Fibroblast of the aortic adventitia (primary cell): ENCODE results near the gene NPC1L1. TPM values are rescaled to one million over a fixed set of nuclear protein-coding genes. Genes with fewer than 3 reads are reported as not detected.
A peak's percentile ranks its signal among the peaks of the same experiment; 100 is the strongest.

ENCODE experiments used
- DNase-seq: peaks from one replicate; pipeline ENCODE4 v3.0.0-alpha.2; 2010; ENCODE audit warnings: low read depth
- H3K4me3 ChIP-seq: 2 replicates; pipeline ENCODE4 v1.5.1; 2011; ENCODE audit warnings: low read depth, mild to moderate bottlenecking, control low read depth, low read length, moderate library complexity
- CTCF ChIP-seq: IDR thresholded peaks from 2 replicates; pipeline ENCODE4 v1.5.1; 2011; ENCODE audit warnings: mild to moderate bottlenecking, low read length, control low read depth, inconsistent platforms; ENCODE audit not compliant: insufficient read depth
- total RNA-seq: library from RNA; depleted of rRNA; stranded (reverse); fragments of >200 nt; gene quantifications from 2 replicates; pipeline ENCODE4 v1.2.3, GENCODE V29; 2012; ENCODE audit warnings: low replicate concordance

Gene NPC1L1
- total RNA-seq, 1 donor: under 0.01 TPM

- no peak for DNase-seq
- TF ChIP-seq CTCF: no peak
- H3K4me3 ChIP-seq: no peak overlapping the region
Observed at GRCh38 chr7:44498230-44498954, 42.7 kb downstream of the NPC1L1 start.

GRCh38 chr7:44497155-44498027, 43.7 kb downstream of the NPC1L1 start:
- no peak overlapping the region for H3K4me3 ChIP-seq
- no peak for DNase-seq
- no peak for TF ChIP-seq CTCF

GRCh38 chr7:44496385-44496784, 44.7 kb downstream of the NPC1L1 start:
- no peak for DNase-seq
- no peak overlapping the region for H3K4me3 ChIP-seq
- TF ChIP-seq CTCF: no peak

- H3K4me3 ChIP-seq: no peak overlapping the region
- DNase-seq: no peak
- no peak for TF ChIP-seq CTCF
Observed at GRCh38 chr7:44494960-44495359, 46.2 kb downstream of the NPC1L1 start.

GRCh38 chr7:44491229-44491628, 49.9 kb downstream of the NPC1L1 start:
- TF ChIP-seq CTCF: no peak
- peak overlapping the region; percentile 89 for H3K4me3 ChIP-seq
- DNase-seq: no peak

- peak; percentile 90 for DNase-seq
- peak within 1 kb of the TSS; percentile 89 for H3K4me3 ChIP-seq
- peak; percentile 26 for TF ChIP-seq CTCF
Observed at GRCh38 chr7:44490351-44491200, 50.6 kb downstream of the NPC1L1 start, which contains the start of gene NUDCD3. TSS of gene NUDCD3 (minus strand) at chr7:44490658. CDS start at chr7:44490600, 58 bp downstream.
